K562 (cell line): ENCODE data around the gene DNAH8. TPM values are rescaled to one million over a fixed set of nuclear protein-coding genes. Genes with fewer than 3 reads are reported as not detected.
A peak's percentile ranks its signal among the peaks of the same experiment; 100 is the strongest.

Experiments
- ATAC-seq: fragments of 200-7000 bp; cut with Tn5 transposase; 3 replicates; pipeline ENCODE4 v1.9.1; 2020; ENCODE audit warnings: moderate library complexity
- BruUV-seq: library from RNA; stranded (reverse); fragments of 400-500 nt; replicated peaks from 2 replicates; lab custom pipeline; 2021; lab: Mats Ljungman, UMichigan
- CTCF ChIA-PET: fragments of 300-600 bp; formaldehyde crosslinking; extraction: SDS; loops from one replicate; lab custom pipeline; 2021; ENCODE audit warnings: low intra/inter-chr PET ratio; lab: Yijun Ruan, JAX
- POLR2A ChIA-PET: fragments of 300-600, 350-650 bp; sonication (Branson Sonifier 250); formaldehyde crosslinking; extraction: SDS; loops from one replicate; lab custom pipeline; 2021; ENCODE audit warnings: antibody characterized with exemption, inconsistent platforms; lab: Yijun Ruan, JAX
- DNase-seq, 4 experiments: peaks; one replicate each; pipeline versions ENCODE4 v3.0.0 to v3.0.0-alpha.2; 2011 to 2018; ENCODE audit warnings: low spot score in 3 of 4, mixed read lengths in 3 of 4; ENCODE audit errors: extremely low read depth in 1 of 4
- FAIRE-seq: peaks from 2 replicates; lab custom pipeline; 2011; peaks lifted over from hg19 to GRCh38; lab: Jason Lieb, UNC
- H2AFZ ChIP-seq: 2 replicates; pipeline ENCODE4 v1.6.0; 2011; ENCODE audit warnings: low read depth, low read length, control low read depth, inconsistent platforms
- H3K27ac ChIP-seq: fragments of 200-600 bp; 3 replicates; pipeline ENCODE4 v1.8.0; 2011; ENCODE audit warnings: low read depth, mild to moderate bottlenecking, control low read depth, inconsistent platforms, low read length, moderate library complexity, mixed read lengths; ENCODE audit errors: extremely low read depth
- H3K27me3 ChIP-seq, 2 experiments: fragments of 300-600 bp in 1 of 2; 2 replicates in 1 of 2; 3 replicates in 1 of 2; pipeline versions ENCODE4 v1.6.0 to v1.8.0; 2011; ENCODE audit warnings: inconsistent platforms in 2 of 2, low read length in 2 of 2, mild to moderate bottlenecking in 1 of 2, mixed read lengths in 1 of 2, moderate library complexity in 1 of 2; ENCODE audit not compliant: control insufficient read depth in 2 of 2, insufficient read depth in 2 of 2
- H3K36me3 ChIP-seq: fragments of 300-600 bp; 3 replicates; pipeline ENCODE4 v1.8.0; 2011; ENCODE audit warnings: mild to moderate bottlenecking, low read length, inconsistent platforms; ENCODE audit not compliant: control insufficient read depth, insufficient read depth
- H3K4me1 ChIP-seq, 2 experiments: fragments of 200-600 bp in 1 of 2; replicated peaks in 1 of 2; 2 replicates in 1 of 2; 3 replicates in 1 of 2; pipeline versions ENCODE4 v1.5.1 to v1.8.0; 2011; ENCODE audit warnings: inconsistent platforms in 2 of 2, low read length in 2 of 2, mild to moderate bottlenecking in 1 of 2, mixed read lengths in 1 of 2, moderate library complexity in 1 of 2; ENCODE audit not compliant: control insufficient read depth in 2 of 2, insufficient read depth in 2 of 2
- H3K4me2 ChIP-seq: 2 replicates; pipeline ENCODE4 v1.6.1; 2011; ENCODE audit warnings: low read length, control low read depth, inconsistent platforms, mixed read lengths; ENCODE audit not compliant: insufficient read depth
- H3K4me3 ChIP-seq: fragments of 200-600 bp; sonication (generic), shearing (Covaris generic); 2 replicates; pipeline ENCODE4 v1.5.1; 2016; ENCODE audit warnings: control low read depth, inconsistent platforms
- H3K79me2 ChIP-seq: fragments of 200-600 bp; 3 replicates; pipeline ENCODE4 v1.8.0; 2011; ENCODE audit warnings: low read length, inconsistent platforms; ENCODE audit not compliant: control insufficient read depth, insufficient read depth
- H3K9ac ChIP-seq, 2 experiments: 2 replicates each; pipeline versions ENCODE4 v1.6.0 to v1.6.1; 2011; ENCODE audit warnings: low read depth in 2 of 2, low read length in 2 of 2, control low read depth in 1 of 2, inconsistent platforms in 1 of 2, mild to moderate bottlenecking in 1 of 2, mixed read lengths in 1 of 2; ENCODE audit not compliant: insufficient read depth in 1 of 2
- H3K9me1 ChIP-seq: one replicate; pipeline ENCODE4 v1.6.0; 2011; ENCODE audit warnings: inconsistent platforms, mild to moderate bottlenecking, low read length, moderate library complexity; ENCODE audit not compliant: control insufficient read depth, insufficient read depth
- H3K9me3 ChIP-seq: replicated peaks from 2 replicates; pipeline ENCODE4 v1.5.1; 2011; ENCODE audit warnings: low read depth, low read length, inconsistent platforms; ENCODE audit not compliant: control insufficient read depth, insufficient read depth
- H4K20me1 ChIP-seq: replicated peaks from 2 replicates; pipeline ENCODE4 v1.6.1; 2011; ENCODE audit warnings: low read length, inconsistent platforms, mixed read lengths; ENCODE audit not compliant: control insufficient read depth, insufficient read depth
- NFYB ChIP-seq: IDR thresholded peaks from 2 replicates; pipeline ENCODE4 v1.6.1; 2011; ENCODE audit warnings: mild to moderate bottlenecking, moderate library complexity; ENCODE audit not compliant: insufficient read length; ENCODE audit errors: extremely low read depth
- WHSC1 ChIP-seq: IDR thresholded peaks from one replicate; pipeline ENCODE4 v1.6.1; 2012; ENCODE audit warnings: low read length, control low read depth, inconsistent platforms
- ZNF318 ChIP-seq, 2 experiments: fragments of 450-650 bp; IDR thresholded peaks; 2 replicates each; pipeline ENCODE4 v1.6.1; 2016; ENCODE audit warnings: mild to moderate bottlenecking in 2 of 2, borderline replicate concordance in 1 of 2, low read depth in 1 of 2, moderate library complexity in 1 of 2
- WGBS: fragments of 100-300 bp; shearing (Covaris generic); methylation state at CpG from one replicate; pipeline ENCODE4 v1.1.6; 2016; ENCODE audit warnings: low coverage, mixed read lengths; ENCODE audit not compliant: insufficient coverage; ENCODE audit errors: missing lambda C conversion rate; 5-methylcytosine and 5-hydroxymethylcytosine counted together
- in situ Hi-C: fragments of 300-500 bp; cut with MboI; formaldehyde crosslinking; loops from 4 replicates; pipeline ENCODE4 v1.15.0; 2018; ENCODE audit warnings: inconsistent platforms, mixed read lengths
- intact Hi-C: fragments of 100-400 bp; cut with micrococcal nuclease; formaldehyde crosslinking; loops from 2 replicates; pipeline ENCODE4 v1.14.2; 2022
- polyA plus RNA-seq, 8 experiments: library from polyadenylated mRNA; depleted of rRNA in 4 of 8; stranded (reverse) in 5 of 8; unstranded in 3 of 8; fragments of >200 nt; fragmentation: Nextera tagmentation in 2 of 8; fragmentation: Illumina TruSeq in 1 of 8; extraction: Ambion mirVana in 2 of 8; extraction: Trizol in 1 of 8; gene quantifications; 2 replicates each; pipeline versions ENCODE4 v1.2.1 to v1.2.3, GENCODE V29; 2011 to 2014; ENCODE audit warnings: inconsistent platforms in 1 of 8, missing spikeins in 1 of 8
- total RNA-seq, 7 experiments: library from RNA; depleted of rRNA in 6 of 7; stranded (reverse); fragments of >200 nt in 6 of 7; fragmentation: Illumina TruSeq in 2 of 7; extraction: Trizol in 2 of 7; gene quantifications; 2 replicates each; pipeline versions ENCODE4 v1.2.1 to v1.2.3, GENCODE V29; 2011 to 2021; ENCODE audit warnings: low replicate concordance in 1 of 7

The DNAH8 gene
- total and polyA plus RNA-seq, 9 of the 15 experiments (the other 6 are each of a cell fraction or from before 2014, with no cell fraction given): 1.2 to 4.2 (median 2.9) TPM

- Histone ChIP-seq H3K9me1 (no peaks in the 10 kb centered on the region), H3K9me3 (no peaks in the 10 kb centered on the region), H3K27ac (no peak overlapping the region), H3K27me3 (no peaks in the 10 kb centered on the region), H4K20me1 (no peaks in the 10 kb centered on the region), H3K79me2 (no peaks in the 10 kb centered on the region), H3K4me1 (peaks cover 10 to 27% of the 10 kb centered on the region in 2 experiments; a peak in 4 of 5 replicates), H3K4me2 (no peak overlapping the region; the same call in 1 of the 2 replicates), H3K36me3 (no peaks in the 10 kb centered on the region), H3K4me3 (no peak overlapping the region), H2AFZ (peak overlapping the region; percentile 25; the same call in 1 of the 2 replicates), H3K9ac (no peak overlapping the region)
- TF ChIP-seq NFYB (no peak), WHSC1 (peak; percentile 58)
- peak; percentile 42; the same call in 2 of the 3 replicates for ATAC-seq
- in situ Hi-C loops (no loop called here), intact Hi-C loops (no loop called here)
- DNase-seq: no peak
- no peak for FAIRE-seq
- ChIA-PET CTCF (no interaction called here), POLR2A (interaction anchor here (1.0 to 2.7 kb wide), 6 partner anchors 8 to 44 kb away, joined by 3 to 8 read pairs (median 3); no protein-coding TSS in a partner anchor)
- WGBS: 41% methylated on average over 11 of the region's 11 CpGs
- no TSS peak for BruUV-seq
Measured at GRCh38 chr6:38783443-38784228, 68.5 kb downstream of the DNAH8 start.

- Histone ChIP-seq H4K20me1 (no peaks in the 10 kb centered on the region), H2AFZ (no peak overlapping the region), H3K36me3 (no peaks in the 10 kb centered on the region), H3K9me3 (no peaks in the 10 kb centered on the region), H3K27ac (no peak overlapping the region), H3K27me3 (no peaks in the 10 kb centered on the region), H3K79me2 (no peaks in the 10 kb centered on the region), H3K4me1 (peaks cover 10 to 26% of the 10 kb centered on the region in 2 experiments; a peak in 4 of 5 replicates), H3K4me3 (no peak overlapping the region), H3K4me2 (no peak overlapping the region), H3K9ac (no peak overlapping the region), H3K9me1 (no peaks in the 10 kb centered on the region)
- FAIRE-seq (no peak), ATAC-seq (no peak), DNase-seq (no peak)
- ChIA-PET POLR2A (interaction anchor here (1.0 to 2.7 kb wide), 6 partner anchors 10 to 45 kb away, joined by 3 to 8 read pairs (median 3); no protein-coding TSS in a partner anchor), CTCF (no interaction called here)
- WGBS: 33% methylated on average over 2 of the region's 2 CpGs
- in situ Hi-C loops: no loop called here
- intact Hi-C loops: no loop called here
- BruUV-seq: no TSS peak
- no peak for TF ChIP-seq ZNF318 (IDR thresholded peaks at IDR 0.05; ENCODE audit: borderline replicate concordance in 1 of 2, low read depth in 1 of 2)
Measured at GRCh38 chr6:38784506-38785235, 69.6 kb downstream of the DNAH8 start.
